ENCODE data around the gene KIF4A. TPM values are rescaled to one million over a fixed set of nuclear protein-coding genes. Genes with fewer than 3 reads are reported as not detected.
"Not testable (repeated sequence)": the region's sequence is repeated elsewhere in the genome, so short reads cannot be mapped to it uniquely, and the experiment has no call there.

Gene KIF4A, protein sequence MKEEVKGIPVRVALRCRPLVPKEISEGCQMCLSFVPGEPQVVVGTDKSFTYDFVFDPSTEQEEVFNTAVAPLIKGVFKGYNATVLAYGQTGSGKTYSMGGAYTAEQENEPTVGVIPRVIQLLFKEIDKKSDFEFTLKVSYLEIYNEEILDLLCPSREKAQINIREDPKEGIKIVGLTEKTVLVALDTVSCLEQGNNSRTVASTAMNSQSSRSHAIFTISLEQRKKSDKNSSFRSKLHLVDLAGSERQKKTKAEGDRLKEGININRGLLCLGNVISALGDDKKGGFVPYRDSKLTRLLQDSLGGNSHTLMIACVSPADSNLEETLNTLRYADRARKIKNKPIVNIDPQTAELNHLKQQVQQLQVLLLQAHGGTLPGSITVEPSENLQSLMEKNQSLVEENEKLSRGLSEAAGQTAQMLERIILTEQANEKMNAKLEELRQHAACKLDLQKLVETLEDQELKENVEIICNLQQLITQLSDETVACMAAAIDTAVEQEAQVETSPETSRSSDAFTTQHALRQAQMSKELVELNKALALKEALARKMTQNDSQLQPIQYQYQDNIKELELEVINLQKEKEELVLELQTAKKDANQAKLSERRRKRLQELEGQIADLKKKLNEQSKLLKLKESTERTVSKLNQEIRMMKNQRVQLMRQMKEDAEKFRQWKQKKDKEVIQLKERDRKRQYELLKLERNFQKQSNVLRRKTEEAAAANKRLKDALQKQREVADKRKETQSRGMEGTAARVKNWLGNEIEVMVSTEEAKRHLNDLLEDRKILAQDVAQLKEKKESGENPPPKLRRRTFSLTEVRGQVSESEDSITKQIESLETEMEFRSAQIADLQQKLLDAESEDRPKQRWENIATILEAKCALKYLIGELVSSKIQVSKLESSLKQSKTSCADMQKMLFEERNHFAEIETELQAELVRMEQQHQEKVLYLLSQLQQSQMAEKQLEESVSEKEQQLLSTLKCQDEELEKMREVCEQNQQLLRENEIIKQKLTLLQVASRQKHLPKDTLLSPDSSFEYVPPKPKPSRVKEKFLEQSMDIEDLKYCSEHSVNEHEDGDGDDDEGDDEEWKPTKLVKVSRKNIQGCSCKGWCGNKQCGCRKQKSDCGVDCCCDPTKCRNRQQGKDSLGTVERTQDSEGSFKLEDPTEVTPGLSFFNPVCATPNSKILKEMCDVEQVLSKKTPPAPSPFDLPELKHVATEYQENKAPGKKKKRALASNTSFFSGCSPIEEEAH
- polyA plus RNA-seq (2011; rRNA removed), result 10.8 and 13.3 TPM in 2 replicates
- 5.5 and 6.1 TPM in 2 replicates for polyA minus RNA-seq (2011; rRNA and poly(A)+ RNA removed)

GRCh38 chrX:70289793-70290770, at the start of gene KIF4A, which contains the start of gene PDZD11:
Gene KIF4A, plus strand, starts transcription at chrX:70290104. Its CDS starts 355 bp downstream, at chrX:70290459.
Gene PDZD11, minus strand, starts transcription at chrX:70289927. Its CDS starts 586 bp downstream, at chrX:70289341.
- no peaks in the 10 kb centered on the region for H3K27me3 ChIP-seq (ENCODE audit: control insufficient read depth, insufficient read depth, low read length)
- TF ChIP-seq, protein P1, sequence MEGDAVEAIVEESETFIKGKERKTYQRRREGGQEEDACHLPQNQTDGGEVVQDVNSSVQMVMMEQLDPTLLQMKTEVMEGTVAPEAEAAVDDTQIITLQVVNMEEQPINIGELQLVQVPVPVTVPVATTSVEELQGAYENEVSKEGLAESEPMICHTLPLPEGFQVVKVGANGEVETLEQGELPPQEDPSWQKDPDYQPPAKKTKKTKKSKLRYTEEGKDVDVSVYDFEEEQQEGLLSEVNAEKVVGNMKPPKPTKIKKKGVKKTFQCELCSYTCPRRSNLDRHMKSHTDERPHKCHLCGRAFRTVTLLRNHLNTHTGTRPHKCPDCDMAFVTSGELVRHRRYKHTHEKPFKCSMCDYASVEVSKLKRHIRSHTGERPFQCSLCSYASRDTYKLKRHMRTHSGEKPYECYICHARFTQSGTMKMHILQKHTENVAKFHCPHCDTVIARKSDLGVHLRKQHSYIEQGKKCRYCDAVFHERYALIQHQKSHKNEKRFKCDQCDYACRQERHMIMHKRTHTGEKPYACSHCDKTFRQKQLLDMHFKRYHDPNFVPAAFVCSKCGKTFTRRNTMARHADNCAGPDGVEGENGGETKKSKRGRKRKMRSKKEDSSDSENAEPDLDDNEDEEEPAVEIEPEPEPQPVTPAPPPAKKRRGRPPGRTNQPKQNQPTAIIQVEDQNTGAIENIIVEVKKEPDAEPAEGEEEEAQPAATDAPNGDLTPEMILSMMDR (IDR thresholded peaks at IDR 0.05; ENCODE audit: insufficient read depth, low read depth, low read length), result no peak
- H3K4me3 ChIP-seq (ENCODE audit: low read depth, low read length), result peak within 1 kb of the TSS; percentile 64
- peaks cover 2% of the 10 kb centered on the region; the same call in 1 of the 2 replicates for H3K36me3 ChIP-seq (ENCODE audit: control insufficient read depth, insufficient read depth, low read length)
- peak; percentile 37 for DNase-seq (ENCODE audit: low read depth)
- CTCF ChIA-PET, result interaction anchor here (0.6 to 0.8 kb wide), 2 partner anchors 10 to 27 kb away, joined by 3 to 5 read pairs; no protein-coding TSS in a partner anchor
- POLR2A ChIA-PET, result interaction anchor here (0.6 kb wide), 1 partner anchor 123 kb away, joined by 4 read pairs; no protein-coding TSS in a partner anchor

DNA sequence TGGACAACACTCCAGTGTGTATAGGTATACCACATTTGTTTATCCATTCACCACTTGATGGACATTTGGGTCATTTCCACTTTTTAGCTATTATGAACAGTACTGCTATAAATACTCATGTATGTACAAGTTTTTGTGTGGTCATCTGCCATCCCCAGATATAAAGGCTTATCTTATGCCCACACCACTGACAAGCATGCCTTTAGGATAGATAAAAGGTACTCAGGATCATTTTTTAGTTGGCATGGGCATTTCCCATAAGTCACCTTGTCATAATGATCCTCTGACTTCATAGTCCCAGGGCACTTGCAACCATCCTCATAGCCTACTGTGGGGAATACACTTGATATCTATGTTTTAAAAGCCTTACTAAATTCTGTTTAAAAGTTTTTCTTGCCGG, 49.2 kb upstream of the KIF4A start:
- ChIA-PET POLR2A (no interaction called here), CTCF (interaction anchor here (0.6 kb wide), 1 partner anchor 358 kb away, joined by 4 read pairs; no protein-coding TSS in a partner anchor)
- no peaks in the 10 kb centered on the region for H3K27me3 ChIP-seq (ENCODE audit: control insufficient read depth, insufficient read depth, low read length)
- DNase-seq (ENCODE audit: low read depth), result no peak
- TF ChIP-seq, protein P1 (IDR thresholded peaks at IDR 0.05; ENCODE audit: insufficient read depth, low read depth, low read length), result no peak
- no peaks in the 10 kb centered on the region for H3K36me3 ChIP-seq (ENCODE audit: control insufficient read depth, insufficient read depth, low read length)
- H3K4me3 ChIP-seq (ENCODE audit: low read depth, low read length), result no peak overlapping the region

- ChIA-PET POLR2A (no interaction called here), CTCF (no interaction called here)
- Histone ChIP-seq H3K4me3 (ENCODE audit: low read depth, low read length) (no peak overlapping the region), H3K36me3 (ENCODE audit: control insufficient read depth, insufficient read depth, low read length) (no peaks in the 10 kb centered on the region), H3K27me3 (ENCODE audit: control insufficient read depth, insufficient read depth, low read length) (no peaks in the 10 kb centered on the region)
- no peak for DNase-seq (ENCODE audit: low read depth)
- TF ChIP-seq, protein P1 (IDR thresholded peaks at IDR 0.05; ENCODE audit: insufficient read depth, low read depth, low read length), result no peak
Measured at GRCh38 chrX:70241501-70241900, 48.4 kb upstream of the KIF4A start.

- DNase-seq (ENCODE audit: low read depth); H3K36me3 ChIP-seq (ENCODE audit: control insufficient read depth, insufficient read depth, low read length); CTCF ChIA-PET; H3K4me3 ChIP-seq (ENCODE audit: low read depth, low read length); POLR2A ChIA-PET; H3K27me3 ChIP-seq (ENCODE audit: control insufficient read depth, insufficient read depth, low read length): not testable (repeated sequence)
Measured at GRCh38 chrX:70243601-70244000, 46.3 kb upstream of the KIF4A start.
